ENCODE data around the gene SPRTN.

Gene SPRTN

GRCh38 chr1:231312432-231312788 lies 25.7 kb upstream of the SPRTN start:
- Mint-ChIP-seq H3K4me3 (no peak overlapping the region), H3K36me3 (ENCODE audit: low read depth) (no peaks in the 10 kb centered on the region), H3K4me1 (no peaks in the 10 kb centered on the region), H3K27me3 (ENCODE audit: low read depth) (peaks cover 7% of the 10 kb centered on the region), H3K9me3 (no peaks in the 10 kb centered on the region), H3K27ac (no peak overlapping the region)
- no peak for TF ChIP-seq CTCF (IDR thresholded peaks at IDR 0.05; ENCODE audit: unreplicated experiment in 3 of 3)

DNA sequence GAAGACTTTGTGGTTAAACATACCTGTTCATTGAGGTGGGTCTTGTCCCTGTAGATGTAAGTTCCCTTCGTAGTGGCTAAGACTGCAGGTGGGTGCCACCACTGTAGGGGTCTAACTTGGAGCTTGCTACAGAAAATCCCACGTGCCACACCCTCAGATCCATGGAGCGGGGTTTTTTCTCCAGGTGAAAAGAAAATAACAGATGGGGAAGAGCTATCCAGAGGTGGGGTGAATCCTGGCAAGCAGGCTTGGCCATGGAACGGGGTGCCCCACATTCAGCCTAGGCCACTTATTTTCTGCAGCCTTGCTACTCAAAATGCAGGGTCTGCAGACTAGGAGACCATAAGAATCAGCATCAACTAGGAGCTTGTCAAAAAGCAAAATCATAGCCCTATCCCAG lies 24.4 kb upstream of the SPRTN start:
- no peak overlapping the region for H3K4me3 Mint-ChIP-seq
- H3K4me1 Mint-ChIP-seq = no peaks in the 10 kb centered on the region
- H3K27me3 Mint-ChIP-seq (ENCODE audit: low read depth) = peaks cover 7% of the 10 kb centered on the region
- no peaks in the 10 kb centered on the region for H3K9me3 Mint-ChIP-seq
- no peak for TF ChIP-seq CTCF (IDR thresholded peaks at IDR 0.05; ENCODE audit: unreplicated experiment in 3 of 3)
- no peaks in the 10 kb centered on the region for H3K36me3 Mint-ChIP-seq (ENCODE audit: low read depth)
- no peak overlapping the region for H3K27ac Mint-ChIP-seq

- Mint-ChIP-seq H3K27ac (no peak overlapping the region), H3K4me3 (no peak overlapping the region), H3K4me1 (no peaks in the 10 kb centered on the region), H3K27me3 (ENCODE audit: low read depth) (peaks cover 7% of the 10 kb centered on the region), H3K9me3 (no peaks in the 10 kb centered on the region), H3K36me3 (ENCODE audit: low read depth) (no peaks in the 10 kb centered on the region)
- TF ChIP-seq CTCF (IDR thresholded peaks at IDR 0.05; ENCODE audit: unreplicated experiment in 3 of 3) = no peak
Measured at GRCh38 chr1:231315887-231316286, 22.2 kb upstream of the SPRTN start.

- Mint-ChIP-seq H3K4me3 (no peak overlapping the region), H3K4me1 (no peaks in the 10 kb centered on the region), H3K27me3 (ENCODE audit: low read depth) (peaks cover 7% of the 10 kb centered on the region), H3K9me3 (no peaks in the 10 kb centered on the region), H3K36me3 (ENCODE audit: low read depth) (no peaks in the 10 kb centered on the region), H3K27ac (no peak overlapping the region)
- TF ChIP-seq CTCF (IDR thresholded peaks at IDR 0.05; ENCODE audit: unreplicated experiment in 3 of 3) = no peak
Measured at GRCh38 chr1:231317306-231318014, 20.6 kb upstream of the SPRTN start.

DNA sequence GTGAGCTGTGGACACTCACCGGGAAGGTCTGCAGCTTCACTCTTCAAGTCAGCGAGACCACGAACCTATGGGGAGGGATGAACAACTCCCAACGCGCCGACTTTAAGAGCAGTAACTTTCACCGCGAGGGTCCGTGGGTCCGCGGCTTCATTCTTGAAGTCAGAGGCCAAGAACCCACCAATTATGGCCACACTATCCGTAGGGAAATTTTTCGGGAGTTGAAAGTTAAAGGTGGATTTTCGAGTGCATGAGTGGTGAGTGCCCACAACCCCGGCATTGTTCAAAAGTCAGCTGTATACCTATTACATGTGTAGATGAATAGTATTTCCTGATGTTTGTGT lies 20.1 kb upstream of the SPRTN start:
- peaks cover 7% of the 10 kb centered on the region for H3K27me3 Mint-ChIP-seq (ENCODE audit: low read depth)
- H3K4me3 Mint-ChIP-seq = no peak overlapping the region
- no peak for TF ChIP-seq CTCF (IDR thresholded peaks at IDR 0.05; ENCODE audit: unreplicated experiment in 3 of 3)
- H3K4me1 Mint-ChIP-seq = no peaks in the 10 kb centered on the region
- H3K9me3 Mint-ChIP-seq = no peaks in the 10 kb centered on the region
- no peak overlapping the region for H3K27ac Mint-ChIP-seq
- no peaks in the 10 kb centered on the region for H3K36me3 Mint-ChIP-seq (ENCODE audit: low read depth)

DNA sequence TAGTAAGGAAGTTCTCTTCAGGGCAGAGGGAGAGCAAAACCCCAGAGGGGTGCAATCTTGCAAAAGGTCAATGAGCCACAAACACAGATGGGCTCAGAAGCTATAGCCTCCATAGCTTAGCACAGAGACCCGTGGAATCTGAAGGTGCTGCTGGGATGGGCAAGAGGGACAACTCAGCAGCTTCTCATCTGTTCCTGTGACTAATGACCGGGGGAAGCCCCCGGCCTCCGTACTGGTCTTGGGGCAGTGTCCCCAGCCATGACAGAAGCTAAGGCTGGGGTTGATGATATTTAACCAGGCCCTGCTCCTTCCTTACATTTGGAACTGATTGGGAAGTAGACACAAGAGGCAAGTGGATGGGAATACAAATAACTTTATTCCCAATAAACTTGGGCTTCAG lies 19.5 kb upstream of the SPRTN start:
- H3K9me3 Mint-ChIP-seq = no peaks in the 10 kb centered on the region
- no peak overlapping the region for H3K27ac Mint-ChIP-seq
- H3K4me3 Mint-ChIP-seq = no peak overlapping the region
- no peaks in the 10 kb centered on the region for H3K36me3 Mint-ChIP-seq (ENCODE audit: low read depth)
- peaks cover 2% of the 10 kb centered on the region for H3K27me3 Mint-ChIP-seq (ENCODE audit: low read depth)
- no peak for TF ChIP-seq CTCF (IDR thresholded peaks at IDR 0.05; ENCODE audit: unreplicated experiment in 3 of 3)
- H3K4me1 Mint-ChIP-seq = no peaks in the 10 kb centered on the region
